Embryonic facial prominence (tissue), 1 donor: Measurements from ENCODE around the gene PRR18.

Experiments used
- DNase-seq: peaks from one replicate; pipeline ENCODE4 v3.0.0-alpha.2; 2016; ENCODE audit errors: extremely low spot score

PRR18 gene

DNA sequence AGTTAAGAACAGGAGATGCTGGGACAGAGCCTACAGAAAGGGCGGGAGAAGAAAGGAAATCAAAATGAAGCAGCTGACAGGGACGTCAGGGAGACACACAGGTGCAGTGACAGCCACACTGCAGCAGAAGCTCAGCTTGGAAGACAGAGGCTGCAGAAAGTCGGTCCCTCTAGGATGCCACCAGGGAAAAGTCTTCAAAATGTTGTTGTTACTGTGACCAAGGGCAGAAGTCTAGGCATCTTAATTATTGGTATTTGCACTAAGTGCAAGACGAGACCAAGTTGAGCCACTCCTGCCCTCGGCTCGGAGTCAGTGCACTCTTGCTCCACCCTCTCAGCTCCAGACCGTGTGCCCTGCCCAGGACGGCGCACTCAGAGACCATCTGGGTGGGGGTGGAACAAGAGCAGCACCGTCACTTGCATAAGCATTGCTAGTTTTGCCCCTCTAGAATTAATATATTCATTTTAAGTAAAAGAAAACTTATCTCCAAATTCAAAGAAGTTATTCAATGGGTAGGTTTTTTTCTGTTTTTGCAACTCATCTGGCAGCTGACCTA, 2.6 kb downstream of the PRR18 start:
- DNase-seq = no peak

GRCh38 chr6:166304106-166304505, 4.1 kb downstream of the PRR18 start:
- no peak for DNase-seq

DNA sequence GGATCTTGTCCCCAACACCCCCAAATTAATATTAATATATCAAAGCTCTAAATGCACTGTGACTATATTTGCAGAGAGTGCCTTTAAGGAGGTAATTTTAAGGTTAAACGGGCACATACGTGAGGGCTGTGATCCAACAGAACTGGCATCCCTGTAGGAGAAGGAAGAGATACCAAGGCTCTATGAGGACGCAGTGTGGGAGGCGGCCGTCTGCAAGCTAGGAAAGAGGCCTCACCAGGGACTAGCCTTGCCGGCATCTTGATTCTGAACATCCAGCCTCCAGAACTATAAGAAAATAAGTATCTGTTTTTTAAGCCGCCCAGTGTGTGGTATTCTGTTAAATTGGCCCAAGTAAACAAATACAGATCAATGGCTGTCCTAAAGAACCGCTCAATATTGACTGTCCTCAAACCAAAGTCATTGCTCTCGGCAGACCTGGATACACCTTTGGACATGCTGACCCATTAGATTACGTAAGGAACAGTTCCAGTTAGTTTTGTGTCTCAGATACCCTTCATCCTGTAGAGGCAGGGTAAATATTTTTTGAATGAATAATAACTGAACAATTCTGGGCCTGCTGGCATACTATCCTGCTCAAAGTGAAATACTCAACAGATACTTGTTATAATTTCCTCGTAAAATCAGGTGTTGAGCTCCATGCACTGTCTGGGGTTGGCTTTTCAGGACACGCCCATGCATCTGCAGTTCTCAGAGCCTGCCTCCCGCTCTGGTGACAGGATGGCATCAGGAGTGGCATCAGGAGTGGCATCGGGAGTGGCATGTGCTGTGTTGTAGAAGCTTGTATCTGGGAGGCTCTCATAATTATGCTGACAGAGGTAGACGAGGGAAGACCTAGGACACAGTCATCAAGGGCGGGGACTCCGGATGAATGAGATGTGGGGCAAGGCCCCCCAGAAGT, 6.3 kb downstream of the PRR18 start:
- DNase-seq = no peak

GRCh38 chr6:166300357-166300987, 7.7 kb downstream of the PRR18 start:
- DNase-seq = no peak

- no peak for DNase-seq
These were observed 10.6 kb downstream of the PRR18 start for GRCh38 chr6:166297606-166298005.

GRCh38 chr6:166296035-166296883, 11.9 kb downstream of the PRR18 start:
- no peak for DNase-seq

DNA sequence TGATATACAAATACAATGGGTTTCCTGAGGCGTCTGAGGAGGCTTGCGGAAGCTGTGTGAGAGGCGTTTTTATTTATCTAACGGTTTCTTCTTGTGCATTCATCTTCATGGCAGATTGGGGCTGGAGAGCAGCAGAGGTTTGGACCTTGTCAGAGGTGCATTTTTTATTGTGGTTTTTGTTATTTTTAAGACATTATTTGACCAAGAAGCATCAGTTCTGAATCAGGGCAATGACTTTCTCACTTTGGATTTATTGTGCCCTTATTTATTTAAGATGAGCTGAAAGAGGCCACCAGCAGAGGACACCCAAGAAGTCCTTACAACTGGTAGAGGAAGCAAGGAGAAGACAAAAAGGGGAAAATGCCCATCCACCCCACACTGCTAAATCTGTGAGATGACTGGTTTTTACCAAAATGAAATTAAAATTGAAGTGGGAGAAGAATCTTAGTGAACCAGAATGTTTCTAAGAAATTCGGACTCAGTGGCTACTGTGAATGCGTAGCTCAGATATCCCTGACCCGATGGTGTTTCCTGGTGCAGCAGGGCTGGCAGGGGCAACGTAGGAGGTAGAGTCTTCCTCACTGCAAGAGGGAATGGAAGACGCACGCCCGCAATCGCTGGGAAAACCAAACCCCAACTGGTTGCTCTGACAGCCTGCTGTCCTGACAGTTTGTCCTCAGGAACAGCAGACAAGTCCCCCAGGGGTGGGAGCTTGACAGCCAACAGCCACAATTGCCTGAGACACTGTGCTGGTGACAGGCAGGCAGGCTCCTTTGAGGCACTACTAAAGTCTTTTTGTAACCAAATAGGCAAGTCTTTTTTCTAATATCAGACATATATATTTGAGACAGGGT, 14.2 kb downstream of the PRR18 start:
- no peak for DNase-seq

GRCh38 chr6:166289207-166290060, 18.8 kb downstream of the PRR18 start:
- DNase-seq = no peak

- DNase-seq = no peak
These were observed 21.3 kb downstream of the PRR18 start for GRCh38 chr6:166286839-166287271.

DNA sequence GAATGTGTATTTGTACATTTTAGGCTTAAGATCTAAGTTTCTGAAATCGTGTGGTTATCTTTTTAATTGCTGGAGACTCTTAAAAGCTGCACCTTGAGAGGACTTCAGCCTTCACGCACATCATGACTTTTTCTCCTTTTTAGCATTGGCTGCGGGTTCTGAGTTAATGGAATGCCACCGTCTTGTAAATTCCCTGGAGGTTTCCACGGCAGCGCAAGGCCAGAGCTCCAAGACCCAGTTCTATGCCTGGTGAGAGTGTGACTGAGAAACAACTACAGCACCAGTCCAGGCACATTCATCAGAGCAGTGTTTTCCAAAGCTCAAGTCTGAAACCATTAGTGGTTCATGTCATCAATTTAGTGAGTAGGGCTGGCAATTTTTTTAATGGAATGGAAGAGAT, 23.0 kb downstream of the PRR18 start:
- no peak for DNase-seq

DNA sequence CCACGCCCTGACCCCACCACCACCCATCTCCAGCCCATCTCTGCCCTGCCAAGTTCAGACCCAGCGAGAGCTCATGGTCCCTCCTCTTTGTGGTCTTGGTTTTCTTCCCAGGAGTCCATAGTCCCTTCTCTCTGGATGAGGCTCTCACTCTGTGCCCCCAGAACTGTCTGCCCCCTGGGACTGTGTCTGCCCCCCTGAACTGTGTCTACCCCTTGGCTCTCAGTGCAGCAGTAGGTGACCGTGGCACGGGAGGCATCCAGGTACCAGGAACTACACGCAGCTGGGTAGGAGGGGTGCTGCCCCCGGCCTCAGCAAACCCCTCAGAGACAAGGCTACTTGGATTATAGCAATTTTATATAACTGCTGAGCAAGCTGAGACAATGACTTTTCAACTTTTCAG, 23.6 kb downstream of the PRR18 start:
- no peak for DNase-seq

GRCh38 chr6:166282394-166283032, 25.7 kb downstream of the PRR18 start:
- DNase-seq = no peak

- no peak for DNase-seq
These were observed 27.1 kb downstream of the PRR18 start for GRCh38 chr6:166281104-166281503.

GRCh38 chr6:166279393-166279679, 28.9 kb downstream of the PRR18 start:
- DNase-seq = no peak

DNA sequence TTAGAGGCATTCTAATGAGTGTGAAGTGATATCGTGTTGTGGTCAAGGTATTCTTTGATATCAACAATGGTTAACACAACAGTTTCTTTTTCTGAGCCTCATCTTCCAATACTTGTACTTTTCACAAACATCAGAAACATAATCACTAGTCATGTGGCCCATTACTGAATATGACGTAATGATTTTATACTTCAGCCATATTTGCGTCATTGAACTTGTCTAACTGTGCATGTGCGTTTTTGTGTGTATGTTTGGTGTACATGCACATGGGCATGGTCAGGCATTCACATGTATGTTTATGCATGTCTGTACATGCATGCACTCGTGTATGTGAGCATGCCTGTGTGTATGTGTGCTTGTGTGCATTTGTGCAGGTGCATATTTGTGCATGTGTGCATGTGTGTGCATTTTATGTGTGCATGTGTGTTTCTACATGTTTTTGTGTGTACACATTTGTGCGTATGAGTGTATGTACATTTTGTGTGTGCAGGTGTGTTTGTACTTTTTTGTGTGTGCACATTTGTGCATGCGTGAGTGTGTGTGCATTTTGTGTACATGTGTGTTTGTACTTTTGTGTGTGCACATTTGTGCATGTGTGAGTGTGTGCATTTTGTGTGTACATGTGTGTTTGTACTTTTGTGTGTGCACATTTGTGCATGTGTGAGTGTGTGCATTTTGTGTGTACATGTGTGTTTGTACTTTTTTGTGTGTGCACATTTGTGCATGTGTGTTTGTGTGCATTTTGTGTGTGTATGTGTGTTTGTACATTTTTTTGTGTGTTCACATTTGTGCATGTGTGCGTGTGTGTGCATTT, 29.4 kb downstream of the PRR18 start:
- DNase-seq = no peak

DNA sequence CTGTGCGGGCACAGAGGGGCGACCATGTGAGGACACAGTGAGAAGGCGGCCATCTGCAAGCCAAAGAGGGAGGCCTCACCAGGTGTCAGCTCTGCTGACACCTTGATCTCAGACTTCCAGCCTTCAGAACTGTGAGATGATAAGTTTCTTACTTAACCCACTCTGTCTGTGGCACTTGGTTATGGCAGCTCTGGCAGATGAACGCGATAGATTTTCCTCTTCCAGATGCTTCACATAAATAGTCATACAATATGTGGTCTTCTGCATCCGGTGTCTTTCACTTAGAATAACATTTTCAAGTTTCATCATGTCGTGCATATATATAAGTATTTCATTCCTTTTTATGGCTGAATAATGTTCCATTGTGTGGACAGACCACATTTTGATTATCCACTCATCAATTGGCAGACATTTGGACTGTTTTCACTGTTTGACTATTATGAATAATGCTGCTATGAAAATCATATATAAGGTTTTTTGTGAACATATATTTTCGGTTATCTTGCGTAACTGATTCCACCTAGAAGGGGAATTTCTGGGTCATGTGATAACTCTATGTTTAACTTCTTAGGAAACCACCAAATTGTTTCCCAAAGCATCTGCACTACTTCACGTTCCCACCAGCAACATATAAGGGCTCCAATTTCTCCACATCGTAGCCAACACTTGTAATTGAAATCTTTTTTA, 30.2 kb downstream of the PRR18 start:
- no peak for DNase-seq

- DNase-seq = no peak
These were observed 31.2 kb downstream of the PRR18 start for GRCh38 chr6:166277018-166277417.

- no peak for DNase-seq
These were observed 32.5 kb downstream of the PRR18 start for GRCh38 chr6:166275714-166276166.
